Measurements from ENCODE around the gene OPTC. TPM values are rescaled to one million over a fixed set of nuclear protein-coding genes. Genes with fewer than 3 reads are reported as not detected.
A peak's percentile ranks its signal among the peaks of the same experiment; 100 is the strongest.

The OPTC gene
- total and polyA plus RNA-seq, 8 donors, result not detected

- Histone ChIP-seq H3K4me1 (no peaks in the 10 kb centered on the region), H3K9me3 (no peaks in the 10 kb centered on the region), H3K4me3 (no peak overlapping the region), H3K27me3 (no peaks in the 10 kb centered on the region), H3K36me3 (no peaks in the 10 kb centered on the region), H3K27ac (no peak overlapping the region)
- 68 to 75% methylated on average over 5 of the region's 5 CpGs for WGBS, 2 donors
- TF ChIP-seq CTCF (IDR thresholded peaks at IDR 0.05), result no peak
- intact Hi-C loops (cut with DNase I), result no loop called here
- ATAC-seq (peak in 3 of 4 donors; percentile 42 to 63 (median 58)), FAIRE-seq (no peak), DNase-seq (no peak)
These were observed 57.6 kb downstream of the OPTC start for GRCh38 chr1:203551550-203551949.

GRCh38 chr1:203553496-203553895 is 59.5 kb downstream of the OPTC start:
- Histone ChIP-seq H3K27ac (no peak overlapping the region), H3K9me3 (no peaks in the 10 kb centered on the region), H3K36me3 (no peaks in the 10 kb centered on the region), H3K4me3 (no peak overlapping the region), H3K4me1 (no peaks in the 10 kb centered on the region), H3K27me3 (no peaks in the 10 kb centered on the region)
- no peak for DNase-seq
- intact Hi-C loops (cut with DNase I), result no loop called here
- 82 to 86% methylated on average over 4 of the region's 4 CpGs for WGBS, 2 donors
- no peak for TF ChIP-seq CTCF (IDR thresholded peaks at IDR 0.05)
- no peak for FAIRE-seq
- no peak for ATAC-seq

GRCh38 chr1:203554071-203554470 is 60.1 kb downstream of the OPTC start:
- Histone ChIP-seq H3K9me3 (no peaks in the 10 kb centered on the region), H3K36me3 (no peaks in the 10 kb centered on the region), H3K27me3 (no peaks in the 10 kb centered on the region), H3K27ac (no peak overlapping the region), H3K4me1 (no peaks in the 10 kb centered on the region), H3K4me3 (no peak overlapping the region)
- ATAC-seq (no peak), FAIRE-seq (no peak), DNase-seq (no peak)
- 90 to 97% methylated on average over 3 of the region's 3 CpGs for WGBS, 2 donors
- intact Hi-C loops (cut with DNase I), result no loop called here
- TF ChIP-seq CTCF (IDR thresholded peaks at IDR 0.05), result no peak

- H3K27me3 ChIP-seq, result no peaks in the 10 kb centered on the region
- no peaks in the 10 kb centered on the region for H3K4me1 ChIP-seq
- 81 to 84% methylated on average over 8 of the region's 8 CpGs for WGBS, 2 donors
- ATAC-seq (no peak), DNase-seq (no peak), FAIRE-seq (no peak)
- no peaks in the 10 kb centered on the region for H3K36me3 ChIP-seq
- TF ChIP-seq CTCF (IDR thresholded peaks at IDR 0.05), result no peak
- no peak overlapping the region for H3K27ac ChIP-seq
- H3K9me3 ChIP-seq, result no peaks in the 10 kb centered on the region
- H3K4me3 ChIP-seq, result no peak overlapping the region
- intact Hi-C loops (cut with DNase I), result no loop called here
These were observed 61.1 kb downstream of the OPTC start for GRCh38 chr1:203555076-203555475.

GRCh38 chr1:203555511-203556046 is 61.6 kb downstream of the OPTC start:
- Histone ChIP-seq H3K9me3 (no peaks in the 10 kb centered on the region), H3K27ac (no peak overlapping the region), H3K4me3 (no peak overlapping the region), H3K36me3 (no peaks in the 10 kb centered on the region), H3K27me3 (no peaks in the 10 kb centered on the region), H3K4me1 (no peaks in the 10 kb centered on the region)
- FAIRE-seq (no peak), DNase-seq (no peak), ATAC-seq (no peak)
- intact Hi-C loops (cut with DNase I), result no loop called here
- TF ChIP-seq CTCF (IDR thresholded peaks at IDR 0.05), result no peak
- WGBS, 2 donors, result 83 to 84% methylated on average over 7 of the region's 7 CpGs
